Caco-2 (cell line): ENCODE data around the gene TNFRSF25. TPM values are rescaled to one million over a fixed set of nuclear protein-coding genes. Genes with fewer than 3 reads are reported as not detected.

Experiments
- BruUV-seq: library from RNA; stranded (reverse); fragments of 400-500 nt; replicated peaks from 2 replicates; lab custom pipeline; 2021; lab: Mats Ljungman, UMichigan
- CTCF ChIA-PET: fragments of 300-600 bp; sonication (Branson Sonifier 250); formaldehyde crosslinking; loops from one replicate; lab custom pipeline; 2022; ENCODE audit warnings: antibody characterized with exemption; lab: Charles Lee
- POLR2A ChIA-PET: fragments of 300-600 bp; sonication (Branson Sonifier 250); formaldehyde crosslinking; loops from one replicate; lab custom pipeline; 2022; ENCODE audit warnings: antibody characterized with exemption; lab: Charles Lee
- DNase-seq, 2 experiments: peaks; one replicate each; pipeline versions ENCODE4 v3.0.0 to v3.0.0-alpha.2; 2020 to 2022
- H3K27me3 ChIP-seq: replicated peaks from 2 replicates; pipeline ENCODE4 v1.6.0; 2011; ENCODE audit warnings: low read length; ENCODE audit not compliant: control insufficient read depth, insufficient read depth
- H3K36me3 ChIP-seq: 2 replicates; pipeline ENCODE4 v1.5.1; 2011; ENCODE audit warnings: low read length; ENCODE audit not compliant: control insufficient read depth, insufficient read depth
- H3K4me1 ChIP-seq: fragments of 250-450 bp; sonication (Bioruptor Pico); 2 replicates; pipeline ENCODE4 v1.5.1; 2020; ENCODE audit warnings: mild to moderate bottlenecking
- H3K4me3 ChIP-seq: 2 replicates; pipeline ENCODE4 v1.5.1; 2011; ENCODE audit warnings: low read depth, mild to moderate bottlenecking, control low read depth, low read length
- H3K9me3 ChIP-seq: fragments of 250-450 bp; sonication (Bioruptor Pico); 2 replicates; pipeline ENCODE4 v1.5.1; 2020; ENCODE audit warnings: mild to moderate bottlenecking, moderate library complexity
- H3K27ac Mint-ChIP-seq: one replicate; pipeline ENCODE4 v1.8.0; 2022; ENCODE audit warnings: mixed read lengths; ENCODE audit not compliant: unreplicated experiment
- H3K27me3 Mint-ChIP-seq: one replicate; pipeline ENCODE4 v1.8.0; 2022; ENCODE audit warnings: mixed read lengths; ENCODE audit not compliant: insufficient read depth, unreplicated experiment
- H3K36me3 Mint-ChIP-seq: one replicate; pipeline ENCODE4 v1.8.0; 2022; ENCODE audit warnings: mild to moderate bottlenecking, mixed read lengths; ENCODE audit not compliant: insufficient read depth, unreplicated experiment
- H3K4me1 Mint-ChIP-seq: one replicate; pipeline ENCODE4 v1.8.0; 2022; ENCODE audit warnings: low read depth, mixed read lengths; ENCODE audit not compliant: unreplicated experiment
- H3K4me3 Mint-ChIP-seq: one replicate; pipeline ENCODE4 v1.8.0; 2022; ENCODE audit warnings: mild to moderate bottlenecking, moderate library complexity, mixed read lengths; ENCODE audit not compliant: unreplicated experiment
- H3K9me3 Mint-ChIP-seq: one replicate; pipeline ENCODE4 v1.8.0; 2022; ENCODE audit warnings: mixed read lengths; ENCODE audit not compliant: unreplicated experiment
- CTCF ChIP-seq, 2 experiments: fragments of 200-600 bp in 1 of 2; IDR thresholded peaks; 1 replicate in 1 of 2; 2 replicates in 1 of 2; pipeline versions ENCODE4 v1.5.1 to v1.8.0; 2011 to 2022; ENCODE audit warnings: antibody characterized with exemption in 1 of 2, control low read depth in 1 of 2, inconsistent platforms in 1 of 2, low read depth in 1 of 2, low read length in 1 of 2, mild to moderate bottlenecking in 1 of 2, moderate library complexity in 1 of 2; ENCODE audit not compliant: insufficient read depth in 1 of 2, severe bottlenecking in 1 of 2, unreplicated experiment in 1 of 2
- intact Hi-C: fragments of 100-400 bp; cut with micrococcal nuclease; formaldehyde crosslinking; loops from one replicate; pipeline ENCODE4 v1.10.0; 2022; ENCODE audit not compliant: unreplicated experiment
- total RNA-seq: library from RNA; stranded (reverse); gene quantifications from 2 replicates; pipeline ENCODE4 v1.2.3, GENCODE V29; 2022

TNFRSF25 gene
- total RNA-seq, 1 experiment from 2014 or later = 16.3 TPM

GRCh38 chr1:6507461-6507911 is 41.5 kb upstream of the TNFRSF25 start:
- intact Hi-C loops = no loop called here
- Mint-ChIP-seq H3K4me3 (no peak overlapping the region), H3K4me1 (no peaks in the 10 kb centered on the region), H3K36me3 (no peaks in the 10 kb centered on the region), H3K9me3 (no peaks in the 10 kb centered on the region), H3K27ac (no peak overlapping the region), H3K27me3 (no peaks in the 10 kb centered on the region)
- no peaks in the 10 kb centered on the region for H3K4me1 ChIP-seq
- no peaks in the 10 kb centered on the region for H3K36me3 ChIP-seq
- no peak for TF ChIP-seq CTCF (IDR thresholded peaks at IDR 0.05; ENCODE audit: insufficient read depth in 1 of 2, low read depth in 1 of 2, low read length in 1 of 2, severe bottlenecking in 1 of 2, unreplicated experiment in 1 of 2)
- DNase-seq = no peak
- no peaks in the 10 kb centered on the region for H3K9me3 ChIP-seq
- ChIA-PET POLR2A (no interaction called here), CTCF (no interaction called here)
- H3K27me3 ChIP-seq = no peaks in the 10 kb centered on the region
- no peak overlapping the region for H3K4me3 ChIP-seq
- BruUV-seq = no TSS peak

- ChIA-PET CTCF (no interaction called here), POLR2A (no interaction called here)
- H3K4me3 Mint-ChIP-seq = no peak overlapping the region
- no peak for DNase-seq
- no peaks in the 10 kb centered on the region for H3K36me3 ChIP-seq
- no peaks in the 10 kb centered on the region for H3K9me3 Mint-ChIP-seq
- no peaks in the 10 kb centered on the region for H3K27me3 Mint-ChIP-seq
- no peaks in the 10 kb centered on the region for H3K4me1 ChIP-seq
- H3K27me3 ChIP-seq = no peaks in the 10 kb centered on the region
- intact Hi-C loops = no loop called here
- H3K27ac Mint-ChIP-seq = no peak overlapping the region
- no peaks in the 10 kb centered on the region for H3K36me3 Mint-ChIP-seq
- H3K9me3 ChIP-seq = no peaks in the 10 kb centered on the region
- H3K4me3 ChIP-seq = no peak overlapping the region
- TF ChIP-seq CTCF (IDR thresholded peaks at IDR 0.05; ENCODE audit: insufficient read depth in 1 of 2, low read depth in 1 of 2, low read length in 1 of 2, severe bottlenecking in 1 of 2, unreplicated experiment in 1 of 2) = no peak
- BruUV-seq = no TSS peak
- no peaks in the 10 kb centered on the region for H3K4me1 Mint-ChIP-seq
Measured at GRCh38 chr1:6507037-6507428, 41.1 kb upstream of the TNFRSF25 start.

GRCh38 chr1:6506210-6507036 is 40.5 kb upstream of the TNFRSF25 start:
- Mint-ChIP-seq H3K4me3 (no peak overlapping the region), H3K9me3 (no peaks in the 10 kb centered on the region), H3K4me1 (no peaks in the 10 kb centered on the region), H3K36me3 (no peaks in the 10 kb centered on the region), H3K27ac (no peak overlapping the region), H3K27me3 (no peaks in the 10 kb centered on the region)
- no peaks in the 10 kb centered on the region for H3K36me3 ChIP-seq
- intact Hi-C loops = no loop called here
- CTCF ChIA-PET = no interaction called here
- no TSS peak for BruUV-seq
- H3K4me1 ChIP-seq = no peaks in the 10 kb centered on the region
- H3K4me3 ChIP-seq = no peak overlapping the region
- DNase-seq = no peak
- no peaks in the 10 kb centered on the region for H3K27me3 ChIP-seq
- POLR2A ChIA-PET = no interaction called here
- H3K9me3 ChIP-seq = no peaks in the 10 kb centered on the region
- no peak for TF ChIP-seq CTCF (IDR thresholded peaks at IDR 0.05; ENCODE audit: insufficient read depth in 1 of 2, low read depth in 1 of 2, low read length in 1 of 2, severe bottlenecking in 1 of 2, unreplicated experiment in 1 of 2)
